BE2C (cell line): ENCODE data around the gene WFDC13.

Experiments used
- DNase-seq: peaks from one replicate; pipeline ENCODE4 v3.0.0-alpha.2; 2020
- H3K27me3 ChIP-seq: fragments of 250-450 bp; sonication (Bioruptor Pico); 2 replicates; pipeline ENCODE4 v1.5.1; 2020; ENCODE audit warnings: mild to moderate bottlenecking
- H3K36me3 ChIP-seq: fragments of 250-450 bp; sonication (Bioruptor Pico); 2 replicates; pipeline ENCODE4 v1.5.1; 2020; ENCODE audit warnings: mild to moderate bottlenecking
- H3K4me1 ChIP-seq: fragments of 250-450 bp; sonication (Bioruptor Pico); 2 replicates; pipeline ENCODE4 v1.5.1; 2020
- H3K4me3 ChIP-seq: 2 replicates; pipeline ENCODE4 v1.5.1; 2011; ENCODE audit warnings: low read depth, low read length
- H3K9me3 ChIP-seq: fragments of 250-450 bp; sonication (Bioruptor Pico); 2 replicates; pipeline ENCODE4 v1.5.1; 2020
- TF ChIP-seq, protein P1 (sequence below): IDR thresholded peaks from 2 replicates; pipeline ENCODE4 v1.5.1; 2012; ENCODE audit warnings: mild to moderate bottlenecking, low read depth, low read length

Gene WFDC13

DNA sequence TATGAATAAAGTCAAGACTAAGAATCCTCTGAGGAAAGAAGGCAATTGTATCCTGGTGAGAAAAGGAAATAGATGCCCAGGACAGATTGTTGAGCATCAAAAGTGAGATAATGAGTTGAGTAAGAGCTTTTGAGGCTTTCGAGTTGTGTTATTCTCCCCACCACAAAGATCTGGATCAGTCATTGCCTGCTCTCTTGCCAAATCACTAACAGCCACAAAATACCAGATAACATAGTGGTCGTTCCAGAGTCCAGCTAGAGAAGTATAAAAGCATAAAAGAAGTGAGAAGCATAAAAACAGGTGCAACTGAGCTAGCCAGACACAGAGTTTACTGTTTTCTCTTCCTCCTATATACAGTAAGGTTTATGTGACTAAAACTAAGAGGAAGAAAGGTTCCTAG, 25.2 kb downstream of the WFDC13 start:
- no peak for DNase-seq
- TF ChIP-seq, protein P1, sequence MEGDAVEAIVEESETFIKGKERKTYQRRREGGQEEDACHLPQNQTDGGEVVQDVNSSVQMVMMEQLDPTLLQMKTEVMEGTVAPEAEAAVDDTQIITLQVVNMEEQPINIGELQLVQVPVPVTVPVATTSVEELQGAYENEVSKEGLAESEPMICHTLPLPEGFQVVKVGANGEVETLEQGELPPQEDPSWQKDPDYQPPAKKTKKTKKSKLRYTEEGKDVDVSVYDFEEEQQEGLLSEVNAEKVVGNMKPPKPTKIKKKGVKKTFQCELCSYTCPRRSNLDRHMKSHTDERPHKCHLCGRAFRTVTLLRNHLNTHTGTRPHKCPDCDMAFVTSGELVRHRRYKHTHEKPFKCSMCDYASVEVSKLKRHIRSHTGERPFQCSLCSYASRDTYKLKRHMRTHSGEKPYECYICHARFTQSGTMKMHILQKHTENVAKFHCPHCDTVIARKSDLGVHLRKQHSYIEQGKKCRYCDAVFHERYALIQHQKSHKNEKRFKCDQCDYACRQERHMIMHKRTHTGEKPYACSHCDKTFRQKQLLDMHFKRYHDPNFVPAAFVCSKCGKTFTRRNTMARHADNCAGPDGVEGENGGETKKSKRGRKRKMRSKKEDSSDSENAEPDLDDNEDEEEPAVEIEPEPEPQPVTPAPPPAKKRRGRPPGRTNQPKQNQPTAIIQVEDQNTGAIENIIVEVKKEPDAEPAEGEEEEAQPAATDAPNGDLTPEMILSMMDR = no peak
- H3K9me3 ChIP-seq = no peaks in the 10 kb centered on the region

DNA sequence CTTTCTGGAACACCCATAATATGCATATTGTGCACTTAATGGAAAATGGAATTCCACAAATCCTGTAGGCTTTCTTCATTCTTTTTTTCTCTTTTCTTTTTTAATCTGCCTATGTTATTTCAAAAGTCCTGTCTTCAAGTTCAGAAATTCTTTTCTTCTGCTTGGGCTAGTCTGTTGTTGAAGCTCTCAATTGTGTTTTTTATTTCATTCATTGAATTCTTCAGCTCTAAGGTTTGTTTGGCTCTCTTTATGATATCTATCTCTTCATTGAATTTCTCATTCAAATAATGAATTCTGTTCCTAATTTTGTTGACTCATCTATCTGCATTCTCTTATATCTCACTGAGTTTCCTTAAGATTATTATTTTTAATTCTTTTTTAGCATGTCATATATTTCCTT, 30.4 kb downstream of the WFDC13 start:
- H3K9me3 ChIP-seq = no peaks in the 10 kb centered on the region
- TF ChIP-seq, protein P1 = no peak
- no peak for DNase-seq

More for the DNA sequence above, 25.2 kb downstream of the WFDC13 start:
- Histone ChIP-seq H3K4me3 (no peak overlapping the region), H3K4me1 (no peaks in the 10 kb centered on the region), H3K36me3 (no peaks in the 10 kb centered on the region), H3K27me3 (no peaks in the 10 kb centered on the region)

DNA sequence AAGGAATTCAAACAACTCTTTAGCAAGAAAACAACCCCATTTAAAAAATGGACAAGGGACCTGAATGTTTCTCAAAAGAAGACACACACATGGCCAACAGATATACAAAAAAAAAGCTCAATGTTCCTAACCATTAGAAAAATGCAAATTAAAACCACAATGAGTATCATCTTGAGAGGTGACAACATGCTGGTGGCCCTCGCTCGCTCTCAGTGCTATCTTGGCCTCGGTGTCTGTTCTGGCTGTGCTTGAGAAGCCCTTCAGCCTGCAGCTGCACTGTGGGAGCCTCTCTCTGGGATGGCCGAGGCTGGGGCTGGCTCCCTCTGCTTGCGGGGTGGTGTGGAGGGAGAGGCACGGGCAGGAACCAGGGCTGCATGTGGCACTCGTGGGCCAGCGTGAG, 33.7 kb downstream of the WFDC13 start:
- Histone ChIP-seq H3K4me3 (no peak overlapping the region), H3K27me3 (no peaks in the 10 kb centered on the region; the same call in 1 of the 2 replicates), H3K36me3 (no peaks in the 10 kb centered on the region), H3K4me1 (no peaks in the 10 kb centered on the region), H3K9me3 (no peaks in the 10 kb centered on the region)
- TF ChIP-seq, protein P1 = no peak
- DNase-seq = no peak

More for the DNA sequence above, 30.4 kb downstream of the WFDC13 start:
- Histone ChIP-seq H3K4me1 (no peaks in the 10 kb centered on the region), H3K4me3 (no peak overlapping the region), H3K27me3 (no peaks in the 10 kb centered on the region), H3K36me3 (no peaks in the 10 kb centered on the region)

DNA sequence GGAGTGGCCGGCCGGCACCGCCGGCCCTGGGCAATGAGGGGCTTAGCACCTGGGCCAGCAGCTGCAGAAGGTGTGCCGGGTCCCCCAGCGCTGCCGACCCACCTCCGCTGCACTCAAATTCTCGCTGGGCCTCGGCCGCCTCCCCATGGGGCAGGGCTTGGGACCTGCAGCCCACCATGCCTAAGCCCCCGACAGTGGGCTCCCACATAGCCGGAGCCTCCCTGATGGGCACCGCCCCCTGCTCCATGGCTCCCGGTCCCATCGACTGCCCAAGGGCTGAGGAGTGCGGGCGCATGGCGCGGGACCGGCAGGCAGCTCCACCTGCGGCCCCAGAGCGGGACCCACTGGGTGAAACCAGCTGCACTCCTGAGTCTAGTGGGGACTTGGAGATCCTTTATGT, 34.1 kb downstream of the WFDC13 start:
- no peak overlapping the region for H3K4me3 ChIP-seq
- H3K27me3 ChIP-seq = no peaks in the 10 kb centered on the region; the same call in 1 of the 2 replicates
- H3K9me3 ChIP-seq = no peaks in the 10 kb centered on the region
- TF ChIP-seq, protein P1 = no peak
- no peak for DNase-seq
- no peaks in the 10 kb centered on the region for H3K4me1 ChIP-seq
- no peaks in the 10 kb centered on the region for H3K36me3 ChIP-seq

DNA sequence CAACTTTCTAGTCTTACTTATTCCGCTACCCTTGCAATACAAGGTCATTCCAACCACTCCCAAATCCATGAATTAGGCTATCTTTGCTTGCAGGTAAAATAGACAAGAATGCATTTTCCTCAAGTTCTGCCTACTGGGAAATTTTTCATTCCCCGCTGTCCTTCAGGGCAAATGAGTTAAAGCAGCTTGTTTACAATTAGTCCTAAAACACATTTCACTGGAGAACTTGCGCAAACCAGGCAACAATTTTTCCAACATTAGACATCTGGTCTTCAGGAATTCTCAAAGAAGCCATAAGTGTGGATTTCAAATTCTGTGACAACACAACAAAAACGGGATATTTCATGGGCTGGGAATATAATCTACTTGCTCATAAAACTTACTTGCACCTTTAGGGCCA, 40.8 kb downstream of the WFDC13 start:
- no peaks in the 10 kb centered on the region; the same call in 1 of the 2 replicates for H3K9me3 ChIP-seq
- no peak for DNase-seq
- H3K4me1 ChIP-seq = no peaks in the 10 kb centered on the region
- H3K27me3 ChIP-seq = peaks cover 6% of the 10 kb centered on the region
- TF ChIP-seq, protein P1 = no peak
- H3K36me3 ChIP-seq = no peaks in the 10 kb centered on the region
- H3K4me3 ChIP-seq = no peak overlapping the region

DNA sequence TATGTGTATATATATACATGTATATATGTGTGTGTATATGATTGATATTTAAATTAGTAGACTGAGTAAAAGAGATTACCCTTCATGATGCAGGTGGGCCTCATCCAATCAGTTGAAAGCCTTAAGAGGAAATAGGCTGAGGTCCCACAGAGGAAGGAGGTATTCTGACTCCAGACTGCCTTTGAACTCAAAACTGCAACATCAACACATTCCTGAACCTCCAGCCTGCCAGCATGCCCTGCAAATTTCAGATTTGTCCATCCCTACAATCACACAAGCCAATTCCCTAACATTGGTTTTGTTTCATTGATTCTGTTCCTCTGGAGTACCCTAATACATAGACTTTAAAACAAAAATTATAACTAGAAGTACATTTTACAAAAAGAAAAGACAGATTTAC, 43.2 kb downstream of the WFDC13 start:
- Histone ChIP-seq H3K36me3 (no peaks in the 10 kb centered on the region), H3K27me3 (peaks cover 17% of the 10 kb centered on the region), H3K9me3 (no peaks in the 10 kb centered on the region; the same call in 1 of the 2 replicates), H3K4me3 (no peak overlapping the region), H3K4me1 (no peaks in the 10 kb centered on the region)
- no peak for DNase-seq
- TF ChIP-seq, protein P1 = no peak
